H1 (cell line): ENCODE measurements around the gene NCK2. TPM values are rescaled to one million over a fixed set of nuclear protein-coding genes. Genes with fewer than 3 reads are reported as not detected.

ENCODE experiments used
- CBX8 ChIP-seq: fragments of 300-800, 300-1000 bp; sonication (generic); IDR thresholded peaks from 2 replicates; pipeline ENCODE4 v1.7.1; 2016; ENCODE audit warnings: low read depth, low read length, borderline replicate concordance
- HDAC2 ChIP-seq, 2 experiments: fragments of 300-600 bp in 1 of 2; sonication (generic) in 1 of 2; IDR thresholded peaks; 2 replicates each; pipeline ENCODE4 v1.6.1; 2011 to 2012; ENCODE audit warnings: low read depth in 2 of 2, low read length in 2 of 2, mild to moderate bottlenecking in 2 of 2, moderate library complexity in 2 of 2, borderline replicate concordance in 1 of 2, inconsistent platforms in 1 of 2
- polyA plus RNA-seq, 7 experiments: library from polyadenylated mRNA; depleted of rRNA in 3 of 7; stranded (reverse) in 5 of 7; unstranded in 2 of 7; fragments of >200 nt in 5 of 7; fragments of 200-250 nt in 2 of 7; gene quantifications; 1 replicate in 5 of 7; 2 replicates in 1 of 7; 4 replicates in 1 of 7; pipeline versions ENCODE4 v1.2.1 to v1.2.3, GENCODE V29; 2011 to 2013; ENCODE audit warnings: missing spikeins in 2 of 7, mixed read lengths in 2 of 7
- total RNA-seq: library from RNA; stranded (reverse); fragmentation: NEBNext Ultra II Directional; extraction: Animal tissue kit (Norgen Biotek cat#: 25700); gene quantifications from 2 replicates; pipeline ENCODE4 v1.2.1, GENCODE V29; 2021
- TF ChIP-seq, protein P1 (sequence below): fragments of 300-600 bp; sonication (generic); IDR thresholded peaks from 2 replicates; pipeline ENCODE4 v1.7.1; 2012; ENCODE audit warnings: low read length, moderate library complexity, mild to moderate bottlenecking, inconsistent platforms; ENCODE audit not compliant: insufficient replicate concordance
- TF ChIP-seq, protein P2 (sequence below), 3 experiments: IDR thresholded peaks; 1 replicate in 2 of 3; 2 replicates in 1 of 3; pipeline versions ENCODE4 v1.5.1 to v1.6.1; 2011; ENCODE audit warnings: low read length in 3 of 3, mild to moderate bottlenecking in 3 of 3, inconsistent platforms in 2 of 3, low read depth in 1 of 3, moderate library complexity in 1 of 3; ENCODE audit not compliant: insufficient read depth in 1 of 3; ENCODE audit errors: control extremely low read depth in 1 of 3

NCK2 gene
- total and polyA plus RNA-seq, 2 of the 8 experiments (the other 6 are each of a cell fraction or from before 2014, with no cell fraction given): 30.3 to 65.7 TPM

DNA sequence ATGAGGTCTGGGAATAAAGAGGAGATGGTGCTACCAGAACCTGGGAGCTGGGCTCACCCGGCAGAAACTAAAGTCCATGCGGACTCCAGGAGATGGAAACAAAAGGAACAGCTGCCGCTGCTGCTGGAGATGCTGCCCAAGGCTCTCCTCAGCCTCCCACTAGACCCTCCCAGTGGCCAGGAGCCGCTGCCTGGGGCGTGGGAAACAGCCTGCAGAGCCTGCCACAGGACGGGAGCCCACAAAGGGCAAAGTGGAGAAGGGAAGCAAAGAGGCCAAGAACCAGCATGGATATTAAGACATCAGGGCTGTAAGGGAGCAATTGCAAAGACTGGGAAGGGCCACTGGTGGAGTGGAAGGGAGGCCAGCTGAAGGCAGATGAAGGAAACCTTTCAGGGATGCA is 179.6 kb downstream of the NCK2 start (continued):
- TF ChIP-seq, protein P1, sequence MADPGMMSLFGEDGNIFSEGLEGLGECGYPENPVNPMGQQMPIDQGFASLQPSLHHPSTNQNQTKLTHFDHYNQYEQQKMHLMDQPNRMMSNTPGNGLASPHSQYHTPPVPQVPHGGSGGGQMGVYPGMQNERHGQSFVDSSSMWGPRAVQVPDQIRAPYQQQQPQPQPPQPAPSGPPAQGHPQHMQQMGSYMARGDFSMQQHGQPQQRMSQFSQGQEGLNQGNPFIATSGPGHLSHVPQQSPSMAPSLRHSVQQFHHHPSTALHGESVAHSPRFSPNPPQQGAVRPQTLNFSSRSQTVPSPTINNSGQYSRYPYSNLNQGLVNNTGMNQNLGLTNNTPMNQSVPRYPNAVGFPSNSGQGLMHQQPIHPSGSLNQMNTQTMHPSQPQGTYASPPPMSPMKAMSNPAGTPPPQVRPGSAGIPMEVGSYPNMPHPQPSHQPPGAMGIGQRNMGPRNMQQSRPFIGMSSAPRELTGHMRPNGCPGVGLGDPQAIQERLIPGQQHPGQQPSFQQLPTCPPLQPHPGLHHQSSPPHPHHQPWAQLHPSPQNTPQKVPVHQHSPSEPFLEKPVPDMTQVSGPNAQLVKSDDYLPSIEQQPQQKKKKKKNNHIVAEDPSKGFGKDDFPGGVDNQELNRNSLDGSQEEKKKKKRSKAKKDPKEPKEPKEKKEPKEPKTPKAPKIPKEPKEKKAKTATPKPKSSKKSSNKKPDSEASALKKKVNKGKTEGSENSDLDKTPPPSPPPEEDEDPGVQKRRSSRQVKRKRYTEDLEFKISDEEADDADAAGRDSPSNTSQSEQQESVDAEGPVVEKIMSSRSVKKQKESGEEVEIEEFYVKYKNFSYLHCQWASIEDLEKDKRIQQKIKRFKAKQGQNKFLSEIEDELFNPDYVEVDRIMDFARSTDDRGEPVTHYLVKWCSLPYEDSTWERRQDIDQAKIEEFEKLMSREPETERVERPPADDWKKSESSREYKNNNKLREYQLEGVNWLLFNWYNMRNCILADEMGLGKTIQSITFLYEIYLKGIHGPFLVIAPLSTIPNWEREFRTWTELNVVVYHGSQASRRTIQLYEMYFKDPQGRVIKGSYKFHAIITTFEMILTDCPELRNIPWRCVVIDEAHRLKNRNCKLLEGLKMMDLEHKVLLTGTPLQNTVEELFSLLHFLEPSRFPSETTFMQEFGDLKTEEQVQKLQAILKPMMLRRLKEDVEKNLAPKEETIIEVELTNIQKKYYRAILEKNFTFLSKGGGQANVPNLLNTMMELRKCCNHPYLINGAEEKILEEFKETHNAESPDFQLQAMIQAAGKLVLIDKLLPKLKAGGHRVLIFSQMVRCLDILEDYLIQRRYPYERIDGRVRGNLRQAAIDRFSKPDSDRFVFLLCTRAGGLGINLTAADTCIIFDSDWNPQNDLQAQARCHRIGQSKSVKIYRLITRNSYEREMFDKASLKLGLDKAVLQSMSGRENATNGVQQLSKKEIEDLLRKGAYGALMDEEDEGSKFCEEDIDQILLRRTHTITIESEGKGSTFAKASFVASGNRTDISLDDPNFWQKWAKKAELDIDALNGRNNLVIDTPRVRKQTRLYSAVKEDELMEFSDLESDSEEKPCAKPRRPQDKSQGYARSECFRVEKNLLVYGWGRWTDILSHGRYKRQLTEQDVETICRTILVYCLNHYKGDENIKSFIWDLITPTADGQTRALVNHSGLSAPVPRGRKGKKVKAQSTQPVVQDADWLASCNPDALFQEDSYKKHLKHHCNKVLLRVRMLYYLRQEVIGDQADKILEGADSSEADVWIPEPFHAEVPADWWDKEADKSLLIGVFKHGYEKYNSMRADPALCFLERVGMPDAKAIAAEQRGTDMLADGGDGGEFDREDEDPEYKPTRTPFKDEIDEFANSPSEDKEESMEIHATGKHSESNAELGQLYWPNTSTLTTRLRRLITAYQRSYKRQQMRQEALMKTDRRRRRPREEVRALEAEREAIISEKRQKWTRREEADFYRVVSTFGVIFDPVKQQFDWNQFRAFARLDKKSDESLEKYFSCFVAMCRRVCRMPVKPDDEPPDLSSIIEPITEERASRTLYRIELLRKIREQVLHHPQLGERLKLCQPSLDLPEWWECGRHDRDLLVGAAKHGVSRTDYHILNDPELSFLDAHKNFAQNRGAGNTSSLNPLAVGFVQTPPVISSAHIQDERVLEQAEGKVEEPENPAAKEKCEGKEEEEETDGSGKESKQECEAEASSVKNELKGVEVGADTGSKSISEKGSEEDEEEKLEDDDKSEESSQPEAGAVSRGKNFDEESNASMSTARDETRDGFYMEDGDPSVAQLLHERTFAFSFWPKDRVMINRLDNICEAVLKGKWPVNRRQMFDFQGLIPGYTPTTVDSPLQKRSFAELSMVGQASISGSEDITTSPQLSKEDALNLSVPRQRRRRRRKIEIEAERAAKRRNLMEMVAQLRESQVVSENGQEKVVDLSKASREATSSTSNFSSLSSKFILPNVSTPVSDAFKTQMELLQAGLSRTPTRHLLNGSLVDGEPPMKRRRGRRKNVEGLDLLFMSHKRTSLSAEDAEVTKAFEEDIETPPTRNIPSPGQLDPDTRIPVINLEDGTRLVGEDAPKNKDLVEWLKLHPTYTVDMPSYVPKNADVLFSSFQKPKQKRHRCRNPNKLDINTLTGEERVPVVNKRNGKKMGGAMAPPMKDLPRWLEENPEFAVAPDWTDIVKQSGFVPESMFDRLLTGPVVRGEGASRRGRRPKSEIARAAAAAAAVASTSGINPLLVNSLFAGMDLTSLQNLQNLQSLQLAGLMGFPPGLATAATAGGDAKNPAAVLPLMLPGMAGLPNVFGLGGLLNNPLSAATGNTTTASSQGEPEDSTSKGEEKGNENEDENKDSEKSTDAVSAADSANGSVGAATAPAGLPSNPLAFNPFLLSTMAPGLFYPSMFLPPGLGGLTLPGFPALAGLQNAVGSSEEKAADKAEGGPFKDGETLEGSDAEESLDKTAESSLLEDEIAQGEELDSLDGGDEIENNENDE: no peak
- no peak for TF ChIP-seq HDAC2 (IDR thresholded peaks at IDR 0.05; ENCODE audit: borderline replicate concordance in 1 of 2, low read depth in 2 of 2, low read length in 2 of 2)
- no peak for TF ChIP-seq CBX8
- TF ChIP-seq, protein P2, sequence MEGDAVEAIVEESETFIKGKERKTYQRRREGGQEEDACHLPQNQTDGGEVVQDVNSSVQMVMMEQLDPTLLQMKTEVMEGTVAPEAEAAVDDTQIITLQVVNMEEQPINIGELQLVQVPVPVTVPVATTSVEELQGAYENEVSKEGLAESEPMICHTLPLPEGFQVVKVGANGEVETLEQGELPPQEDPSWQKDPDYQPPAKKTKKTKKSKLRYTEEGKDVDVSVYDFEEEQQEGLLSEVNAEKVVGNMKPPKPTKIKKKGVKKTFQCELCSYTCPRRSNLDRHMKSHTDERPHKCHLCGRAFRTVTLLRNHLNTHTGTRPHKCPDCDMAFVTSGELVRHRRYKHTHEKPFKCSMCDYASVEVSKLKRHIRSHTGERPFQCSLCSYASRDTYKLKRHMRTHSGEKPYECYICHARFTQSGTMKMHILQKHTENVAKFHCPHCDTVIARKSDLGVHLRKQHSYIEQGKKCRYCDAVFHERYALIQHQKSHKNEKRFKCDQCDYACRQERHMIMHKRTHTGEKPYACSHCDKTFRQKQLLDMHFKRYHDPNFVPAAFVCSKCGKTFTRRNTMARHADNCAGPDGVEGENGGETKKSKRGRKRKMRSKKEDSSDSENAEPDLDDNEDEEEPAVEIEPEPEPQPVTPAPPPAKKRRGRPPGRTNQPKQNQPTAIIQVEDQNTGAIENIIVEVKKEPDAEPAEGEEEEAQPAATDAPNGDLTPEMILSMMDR (IDR thresholded peaks at IDR 0.05; ENCODE audit: control extremely low read depth in 1 of 3, insufficient read depth in 1 of 3, low read depth in 1 of 3, low read length in 3 of 3): no peak
